D341Med (cell line): ENCODE measurements around the gene FLVCR2.

Experiments used
- DNase-seq: peaks from one replicate; pipeline ENCODE4 v3.0.0; 2012; ENCODE audit warnings: low spot score

Gene FLVCR2

DNA sequence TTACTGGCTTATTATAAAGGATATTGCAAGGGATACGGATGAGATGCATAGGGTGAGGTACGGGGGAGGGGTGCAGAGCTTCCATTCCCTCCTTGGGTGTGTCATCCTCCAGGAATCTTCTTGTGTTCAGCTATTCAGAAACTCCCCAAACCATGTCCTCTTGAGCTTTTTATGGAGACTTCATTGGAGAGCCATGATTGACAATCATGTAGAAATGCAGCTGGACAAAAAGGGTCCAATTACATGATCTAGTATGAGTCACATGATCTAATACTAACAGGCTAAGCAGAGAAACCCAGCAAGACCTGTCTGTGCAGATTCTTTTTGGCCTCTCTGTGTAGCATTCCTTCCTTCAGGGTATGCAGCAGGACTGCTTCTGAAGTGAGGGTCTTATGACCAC, 23.9 kb upstream of the FLVCR2 start:
- DNase-seq: no peak

DNA sequence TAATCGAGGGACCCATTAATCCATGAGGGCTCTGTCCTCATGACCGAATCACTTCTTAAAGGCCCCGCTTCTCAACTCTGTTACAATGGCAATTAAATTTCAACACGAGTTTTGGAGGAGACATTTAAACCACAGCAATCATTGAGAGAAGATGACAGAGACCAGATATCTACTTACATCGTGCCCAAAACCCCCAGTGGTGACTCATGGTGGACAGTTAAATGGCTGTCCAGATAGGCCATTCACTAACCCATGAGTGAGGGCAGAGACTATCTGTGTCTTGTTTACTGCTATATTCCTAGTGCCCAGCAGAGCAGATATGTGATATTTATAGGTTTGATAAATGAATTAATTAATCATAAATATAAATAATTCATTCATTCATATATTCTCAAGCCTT, 20.0 kb upstream of the FLVCR2 start:
- DNase-seq: no peak

DNA sequence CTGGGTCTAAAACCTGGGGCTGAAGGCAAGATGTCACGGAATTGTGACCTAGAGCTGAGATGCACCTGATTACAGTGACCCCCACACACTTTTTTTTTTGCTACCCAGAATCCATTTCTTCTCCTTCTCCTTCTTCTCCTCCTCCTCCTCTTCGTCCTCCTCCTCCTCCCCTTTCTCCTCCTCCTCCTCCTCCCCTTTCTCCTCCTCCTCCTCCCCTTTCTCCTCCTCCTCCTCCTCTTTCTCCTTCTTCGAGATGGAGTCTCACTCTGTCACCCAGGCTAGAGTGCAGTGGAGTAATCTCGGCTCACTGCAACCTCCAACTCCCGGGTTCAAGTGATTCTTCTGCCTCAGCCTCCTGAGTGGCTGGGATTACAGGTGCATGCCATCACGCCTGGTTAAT, 19.4 kb upstream of the FLVCR2 start:
- no peak for DNase-seq

DNA sequence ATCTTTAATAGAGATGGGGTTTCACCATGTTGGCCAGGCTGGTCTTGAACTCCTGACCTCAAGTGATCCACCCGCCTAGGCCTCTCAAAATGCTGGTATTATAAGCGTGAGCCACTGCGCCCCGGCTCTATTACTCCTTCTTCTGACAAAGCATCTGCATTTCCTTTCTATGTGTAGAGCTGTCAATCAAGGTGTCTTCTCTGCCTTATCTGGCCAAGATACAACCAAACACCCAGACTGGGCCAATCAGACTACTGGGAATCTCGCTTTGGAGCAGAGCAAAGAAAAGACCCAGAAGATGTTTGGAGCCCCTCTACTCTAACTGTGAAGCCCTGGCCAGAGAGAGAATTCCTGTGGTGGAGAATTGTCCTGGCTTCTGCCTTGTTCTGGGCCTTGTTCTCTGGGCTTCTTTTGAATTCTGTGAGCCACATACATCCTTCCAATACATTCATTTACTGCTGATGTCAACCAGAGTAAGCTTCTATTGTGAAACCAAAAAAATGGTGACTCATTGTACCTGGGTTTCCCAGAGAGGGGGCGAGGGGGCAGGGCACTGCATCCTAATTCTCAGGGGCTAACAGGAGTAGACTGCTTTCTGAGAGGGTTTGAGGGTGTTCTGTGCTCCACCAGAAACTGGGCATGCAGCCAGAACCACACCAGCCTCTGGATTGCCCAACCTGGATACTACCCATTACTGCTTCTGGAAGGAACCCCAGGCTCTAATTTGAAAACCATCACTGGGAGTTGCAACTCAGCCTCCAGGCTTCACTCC, 18.8 kb upstream of the FLVCR2 start:
- DNase-seq: no peak

DNA sequence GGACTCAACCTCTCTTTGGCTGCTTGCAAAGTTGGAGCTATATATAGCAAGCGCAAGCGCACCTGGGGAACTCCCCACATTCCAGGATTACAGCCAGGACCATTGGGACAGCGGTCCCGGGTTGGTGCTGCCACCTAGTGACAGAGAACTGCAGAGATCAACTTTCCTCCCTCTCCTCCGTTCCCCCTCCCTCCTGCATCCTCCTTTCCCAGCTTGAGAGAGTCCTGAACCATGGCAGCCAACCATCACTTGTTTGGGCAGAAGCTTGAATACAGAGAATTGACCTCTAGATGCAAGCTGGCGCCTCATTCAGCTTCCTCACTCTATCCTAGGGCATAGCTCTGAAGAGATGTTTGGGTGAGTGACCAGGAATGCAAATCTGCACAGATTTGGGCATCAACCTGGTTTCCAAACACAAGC, 17.4 kb upstream of the FLVCR2 start:
- peak; percentile 87 for DNase-seq

DNA sequence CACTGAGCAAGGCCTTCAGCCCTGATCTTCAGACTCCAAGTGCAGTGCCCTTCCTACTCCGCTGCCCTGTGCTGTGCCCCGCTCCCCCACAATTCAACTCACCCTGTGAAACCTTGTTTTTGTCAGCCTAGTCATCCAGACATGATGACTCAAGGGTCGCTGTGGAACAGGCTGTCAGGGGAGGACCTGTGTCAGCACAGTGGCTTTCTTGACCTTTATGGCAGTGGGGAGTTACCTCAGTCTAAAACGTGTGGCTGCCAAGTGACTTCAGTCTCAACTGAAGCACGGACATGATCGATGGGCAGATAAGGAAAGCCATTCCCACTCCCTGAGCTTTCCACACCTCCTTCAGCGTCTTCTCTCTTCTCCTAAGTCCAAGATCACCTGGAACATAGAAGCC, 16.3 kb upstream of the FLVCR2 start:
- no peak for DNase-seq

DNA sequence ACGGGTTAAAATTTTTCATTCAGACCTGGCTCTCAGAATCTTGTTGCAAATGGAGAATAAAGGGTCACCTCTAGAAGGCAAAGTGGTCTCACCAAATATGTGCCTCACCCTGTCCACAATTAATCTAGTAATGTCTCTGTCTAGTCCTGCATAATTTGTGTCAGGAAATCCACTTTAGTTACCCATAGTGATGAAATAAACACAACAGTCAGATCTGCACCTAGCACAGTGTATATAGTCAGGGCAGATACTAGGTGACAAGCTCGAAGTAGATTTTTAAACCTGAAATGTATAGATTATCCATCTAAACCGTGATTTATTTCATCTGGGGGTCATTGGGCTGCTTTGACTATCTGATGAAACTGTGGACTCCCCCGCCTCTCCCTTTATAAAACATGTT, 15.9 kb upstream of the FLVCR2 start:
- no peak for DNase-seq

DNA sequence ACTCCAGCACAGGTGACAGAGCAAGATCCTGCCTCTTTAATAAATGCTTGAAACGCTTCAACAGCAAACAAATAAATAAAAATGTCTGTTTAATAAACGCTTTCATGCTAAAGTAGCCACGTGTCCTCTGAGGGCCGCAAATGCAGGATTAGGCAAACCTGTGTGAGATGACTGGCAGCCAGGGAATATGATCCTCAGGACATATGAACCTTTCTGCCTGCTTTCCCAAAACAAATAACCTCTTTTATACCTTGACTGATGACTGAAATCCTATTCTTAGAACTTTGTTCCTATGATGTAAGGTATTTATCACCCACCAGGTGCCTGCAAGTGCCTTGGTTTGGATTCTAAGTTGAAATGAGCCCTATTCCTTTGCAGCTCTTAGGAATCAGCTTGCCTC, 14.5 kb upstream of the FLVCR2 start:
- DNase-seq: no peak

DNA sequence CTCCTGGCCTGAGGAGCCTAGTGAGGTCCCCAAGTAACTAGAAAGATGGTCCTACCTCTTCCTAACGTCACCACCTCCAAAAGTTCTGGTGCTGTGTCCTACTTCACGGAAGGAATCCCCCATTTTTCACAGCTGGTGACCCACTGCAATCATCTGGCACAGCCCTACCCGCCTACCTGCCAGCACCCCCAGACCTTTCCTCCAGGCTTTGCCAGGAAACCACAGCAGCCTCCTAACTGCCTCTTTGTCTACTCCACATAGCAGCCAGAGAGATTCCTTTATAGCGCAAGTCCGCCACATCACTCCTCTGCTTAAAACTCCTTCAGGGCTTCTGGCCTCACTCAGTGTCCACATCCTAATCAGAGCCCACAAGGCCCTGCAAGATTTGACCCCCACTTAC, 13.4 kb upstream of the FLVCR2 start:
- no peak for DNase-seq

DNA sequence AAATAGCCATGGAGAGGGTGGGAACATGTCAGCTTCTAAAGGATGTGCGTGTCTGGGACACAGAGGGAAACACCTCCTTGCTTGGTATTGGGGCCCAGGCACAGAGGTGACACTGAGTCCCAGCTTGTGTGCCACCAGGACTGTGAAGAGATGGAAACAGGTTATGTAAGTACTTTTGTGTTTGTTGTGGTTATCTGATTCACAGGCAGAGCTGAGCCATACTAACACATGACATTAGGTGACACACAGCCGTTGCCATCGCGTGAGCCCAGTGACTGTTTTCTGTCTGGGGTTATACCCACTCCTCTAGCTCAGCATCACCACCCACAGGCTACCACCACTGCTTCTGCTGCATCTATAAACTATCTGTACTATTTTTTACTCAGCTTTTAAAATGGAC, 12.1 kb upstream of the FLVCR2 start:
- no peak for DNase-seq

DNA sequence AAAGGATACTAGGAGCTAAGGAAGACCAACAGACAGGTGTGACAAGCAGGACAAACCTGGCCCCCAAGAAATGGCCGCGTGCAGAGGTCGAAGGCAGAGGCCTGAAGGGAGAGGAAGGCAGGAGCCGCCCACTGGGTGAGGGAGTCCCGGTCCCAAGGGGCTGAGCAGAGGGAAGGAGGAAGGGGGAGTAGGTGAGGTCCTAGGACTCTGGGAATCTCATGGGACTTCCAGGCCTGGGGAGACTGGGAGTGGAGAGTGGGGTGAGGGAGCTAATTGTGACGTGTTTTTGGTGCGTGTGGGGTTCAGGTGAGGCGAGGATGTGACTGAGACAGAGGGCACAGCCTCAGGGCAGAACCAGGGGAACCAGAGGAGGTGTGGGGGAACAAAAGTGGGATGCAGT, 11.7 kb upstream of the FLVCR2 start:
- DNase-seq: no peak

DNA sequence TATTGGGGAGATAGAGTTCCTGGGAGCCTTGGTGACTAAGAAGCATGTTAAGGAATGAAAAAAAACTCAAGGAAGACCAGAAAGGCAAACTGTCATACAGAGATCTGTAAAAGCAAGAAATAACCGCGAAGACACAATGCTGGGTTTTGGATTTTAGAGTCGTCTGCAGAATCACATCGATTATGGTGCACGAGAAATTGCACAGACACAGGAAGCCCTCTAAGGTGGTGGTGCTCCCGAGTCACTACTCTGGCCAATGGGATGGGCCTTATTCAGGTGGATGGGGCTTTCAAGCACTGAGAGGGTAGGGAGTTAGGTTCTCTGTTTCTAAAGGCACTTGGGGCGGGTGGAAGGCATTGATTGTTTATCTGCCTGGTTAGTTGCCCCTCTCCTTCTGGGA, 10.3 kb upstream of the FLVCR2 start:
- DNase-seq: no peak

DNA sequence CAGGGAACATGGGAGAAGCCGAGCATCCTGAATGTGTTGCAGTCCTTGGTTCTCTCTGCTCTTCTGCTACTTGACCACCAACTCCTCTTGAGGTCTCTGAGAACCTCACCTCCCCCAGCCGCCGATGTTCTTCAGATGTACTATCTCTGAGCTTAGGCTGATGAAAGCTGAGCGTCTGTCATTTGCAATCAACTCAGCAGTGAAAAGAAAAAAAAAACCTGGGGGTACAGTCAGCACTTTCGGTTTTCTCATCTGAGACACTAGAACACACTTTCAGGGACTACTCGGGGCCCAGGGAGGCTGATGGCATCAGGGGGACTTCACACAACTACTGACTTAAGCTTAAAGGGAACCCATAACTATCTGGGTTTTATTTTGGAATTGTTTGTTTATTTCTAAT, 9.6 kb upstream of the FLVCR2 start:
- no peak for DNase-seq

DNA sequence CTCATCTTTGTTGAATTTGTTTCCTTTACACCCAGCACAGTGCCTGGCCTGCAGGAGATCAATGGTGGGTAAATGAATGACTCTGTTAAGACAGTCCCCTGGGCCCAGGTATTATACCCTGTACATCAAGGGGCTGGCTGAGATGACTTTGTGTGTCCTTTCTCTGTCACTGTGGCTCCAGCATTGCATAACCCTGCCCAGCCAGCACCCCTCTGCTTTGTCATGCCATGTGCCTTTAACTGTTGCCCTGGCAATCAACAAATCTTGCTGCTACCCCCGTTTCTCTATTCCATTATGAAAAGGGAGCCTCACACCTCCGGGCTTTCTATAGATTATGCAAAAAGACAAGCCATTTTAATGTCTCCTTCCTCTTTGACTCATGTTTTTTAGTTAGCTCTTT, 7.6 kb upstream of the FLVCR2 start:
- no peak for DNase-seq

DNA sequence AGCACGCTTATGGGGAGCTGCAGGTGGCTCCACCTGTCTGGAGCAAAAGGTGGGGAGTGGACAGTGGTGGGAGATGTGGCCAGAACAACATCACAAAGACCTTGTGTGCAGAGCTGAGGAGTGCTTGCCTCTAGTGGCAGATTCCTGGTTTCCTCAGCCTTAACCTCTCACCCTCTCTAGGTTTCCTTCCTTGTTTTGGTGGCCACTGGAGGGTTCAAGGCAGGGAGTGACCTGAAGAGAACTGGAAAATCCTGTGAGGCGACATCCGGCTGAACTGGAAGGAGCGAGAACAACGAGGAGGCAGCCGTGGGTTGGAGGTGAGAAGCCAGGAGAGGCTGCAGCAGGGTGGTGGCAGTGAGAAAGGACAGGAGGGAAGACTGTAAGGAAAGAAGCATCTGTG, 6.3 kb upstream of the FLVCR2 start:
- no peak for DNase-seq

DNA sequence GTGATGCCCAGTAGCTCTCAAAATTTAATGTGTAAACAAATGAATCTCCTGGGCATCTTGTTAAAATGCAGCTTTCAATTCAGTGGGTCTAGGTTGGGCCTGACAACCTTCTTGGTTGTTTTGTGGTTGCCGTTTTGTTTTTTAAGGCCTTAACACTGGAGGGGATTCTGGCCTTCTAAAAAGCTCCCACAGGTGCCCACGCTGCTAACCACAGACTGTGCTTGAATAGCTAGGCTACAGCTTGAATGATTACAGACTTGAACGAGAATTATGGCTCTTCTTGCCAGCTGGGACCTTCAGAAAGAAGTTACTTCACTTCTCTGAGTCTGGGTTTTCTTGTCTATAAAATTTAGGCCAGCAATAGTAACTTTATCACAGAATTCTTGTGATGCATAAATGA, 1.3 kb upstream of the FLVCR2 start:
- no peak for DNase-seq

DNA sequence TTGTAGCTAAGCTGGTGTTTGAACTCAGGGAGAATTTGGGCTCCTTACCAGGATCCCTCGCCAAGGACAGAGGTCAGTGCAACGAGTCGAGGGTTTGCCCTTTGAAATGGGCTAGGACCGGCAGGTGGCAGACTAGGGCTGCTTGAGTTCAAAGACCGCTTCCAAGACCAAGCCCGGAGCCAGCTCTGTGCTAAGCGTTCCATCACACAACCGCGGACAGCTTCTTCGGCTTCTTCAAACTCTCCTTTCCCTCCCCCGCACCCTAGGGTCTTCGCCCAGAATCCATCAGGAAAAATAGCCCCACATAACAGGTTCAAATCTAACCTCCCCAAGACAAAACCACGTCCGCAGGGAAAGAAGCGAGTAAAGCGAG, 705 bp upstream of the FLVCR2 start:
- DNase-seq: peak; percentile 89

DNA sequence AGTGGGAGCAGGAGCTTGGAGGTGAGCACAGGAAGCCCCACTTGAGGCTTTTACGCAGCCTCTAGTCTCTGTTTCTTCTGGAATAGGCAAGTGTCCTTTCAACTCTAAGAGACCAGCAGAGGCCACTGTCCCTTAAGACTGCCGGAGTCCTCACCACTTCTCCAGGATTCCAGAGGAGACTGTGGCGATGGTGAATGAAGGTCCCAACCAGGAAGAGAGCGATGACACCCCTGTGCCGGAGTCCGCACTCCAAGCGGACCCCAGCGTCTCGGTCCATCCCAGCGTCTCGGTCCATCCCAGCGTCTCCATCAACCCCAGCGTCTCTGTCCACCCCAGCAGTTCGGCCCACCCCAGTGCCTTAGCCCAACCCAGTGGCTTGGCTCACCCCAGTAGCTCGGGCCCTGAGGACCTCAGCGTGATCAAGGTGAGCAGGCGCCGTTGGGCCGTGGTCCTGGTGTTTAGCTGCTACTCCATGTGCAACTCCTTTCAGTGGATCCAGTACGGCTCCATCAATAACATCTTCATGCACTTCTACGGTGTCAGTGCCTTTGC, 442 bp downstream of the FLVCR2 start:
- no peak for DNase-seq

DNA sequence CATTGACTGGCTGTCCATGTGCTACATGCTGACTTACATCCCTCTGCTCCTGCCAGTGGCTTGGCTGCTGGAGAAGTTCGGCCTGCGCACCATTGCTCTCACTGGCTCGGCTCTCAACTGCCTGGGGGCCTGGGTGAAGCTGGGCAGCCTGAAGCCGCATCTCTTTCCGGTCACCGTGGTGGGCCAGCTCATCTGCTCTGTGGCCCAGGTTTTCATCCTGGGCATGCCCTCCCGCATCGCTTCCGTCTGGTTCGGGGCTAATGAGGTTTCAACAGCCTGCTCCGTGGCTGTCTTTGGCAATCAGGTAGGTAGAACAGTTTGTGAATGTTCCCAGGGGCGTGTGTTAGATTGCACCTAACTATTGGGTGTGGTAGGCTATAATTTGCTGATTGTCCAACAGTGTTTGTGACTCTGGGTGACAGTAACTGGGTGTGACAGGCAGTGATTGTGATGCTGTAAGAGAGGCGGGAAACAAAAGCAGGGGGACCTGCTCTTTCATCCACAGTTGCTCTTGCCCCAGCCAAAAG, 981 bp downstream of the FLVCR2 start:
- no peak for DNase-seq

DNA sequence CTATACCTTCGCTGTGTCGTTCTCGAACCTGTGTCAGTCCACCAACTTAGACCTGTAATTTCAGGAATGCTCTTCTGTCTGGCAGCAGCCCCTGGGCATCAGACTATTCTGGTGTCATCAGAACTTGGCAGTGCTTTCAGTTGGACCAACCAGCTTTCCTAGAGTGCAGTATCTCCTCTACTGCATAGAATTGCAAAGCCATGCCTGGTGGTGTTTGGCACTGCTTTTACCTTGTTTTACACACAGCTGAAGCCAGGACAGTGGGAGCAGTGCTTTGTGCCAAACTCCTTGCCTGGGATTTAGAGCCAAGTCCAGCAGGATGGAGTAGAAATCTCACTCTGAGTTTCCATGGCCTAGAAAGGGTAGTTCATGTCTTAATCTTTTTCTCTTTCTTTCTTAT, 1.5 kb downstream of the FLVCR2 start:
- no peak for DNase-seq

DNA sequence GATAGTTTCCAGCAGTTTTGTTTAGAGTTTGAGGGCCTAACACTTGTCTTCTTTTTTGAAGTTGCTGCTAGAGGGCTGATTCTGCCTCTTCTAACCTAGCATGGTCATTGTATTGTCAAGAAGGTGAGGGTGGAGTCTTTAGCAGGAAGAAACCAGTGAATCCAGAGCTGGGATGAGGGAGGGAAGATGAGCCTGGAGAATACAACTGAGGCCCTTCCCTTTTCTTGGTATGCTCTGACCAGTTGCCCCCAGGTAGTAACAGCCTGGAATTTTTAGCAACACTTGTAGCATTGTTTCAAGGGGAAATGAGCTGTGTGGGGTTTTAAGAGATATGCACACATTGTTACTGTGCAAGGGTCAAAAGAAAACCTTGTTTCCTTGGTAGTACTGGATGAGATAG, 9.0 kb downstream of the FLVCR2 start:
- DNase-seq: no peak

DNA sequence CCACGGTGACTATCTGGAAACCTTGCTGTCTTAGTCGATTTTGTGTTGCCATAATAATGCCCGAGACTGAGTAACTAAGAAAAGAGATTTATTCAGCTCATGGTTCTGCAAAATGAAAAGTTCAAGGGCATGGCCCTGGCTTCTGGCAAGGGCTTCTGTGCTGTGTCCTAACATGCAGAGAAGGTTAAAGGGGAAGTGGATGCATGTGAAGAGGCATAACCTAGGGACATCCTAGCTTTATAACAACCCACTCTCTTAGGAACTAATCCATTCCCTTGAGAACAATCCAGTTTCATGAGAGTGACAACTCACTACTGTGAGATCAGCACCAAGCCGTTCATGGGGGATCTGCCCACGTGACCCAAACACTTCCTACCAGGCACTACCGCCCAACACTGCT, 11.5 kb downstream of the FLVCR2 start:
- no peak for DNase-seq

DNA sequence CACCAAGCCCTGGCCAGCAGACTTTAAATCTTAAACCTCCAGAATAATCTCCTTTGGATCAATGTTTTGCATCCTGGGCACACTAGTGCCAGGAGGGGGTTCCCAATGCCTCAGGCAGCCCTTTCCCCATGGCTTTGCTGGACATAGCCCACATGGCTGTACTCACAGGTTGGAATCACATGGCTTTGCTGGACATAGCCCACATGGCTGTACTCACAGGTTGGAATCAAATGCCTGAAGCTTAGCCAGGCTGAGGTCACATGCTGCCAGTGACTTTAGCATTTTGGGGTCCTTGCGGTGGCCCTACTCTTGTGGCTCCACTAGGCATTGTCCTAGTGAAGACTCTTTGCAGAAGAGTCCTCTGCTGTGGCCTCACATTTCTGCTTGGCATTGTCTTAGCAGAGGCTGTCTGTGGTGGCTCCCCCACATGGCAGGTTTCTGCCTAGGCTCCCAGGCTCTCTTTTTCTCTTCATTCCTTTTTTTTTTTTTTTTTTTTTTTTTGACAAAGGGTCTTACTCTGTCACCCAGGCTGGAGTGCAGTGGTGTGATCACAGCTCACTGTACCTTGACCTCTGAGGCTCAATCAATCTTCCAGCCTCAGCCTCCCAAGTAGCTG, 13.0 kb downstream of the FLVCR2 start:
- no peak for DNase-seq
